ENCODE data around the gene NECAP2.
"Not testable (repeated sequence)": the region's sequence is repeated elsewhere in the genome, so short reads cannot be mapped to it uniquely, and the experiment has no call there.

NECAP2 gene

GRCh38 chr1:16500466-16500865 lies 59.9 kb downstream of the NECAP2 start:
- not testable (repeated sequence) for DNase-seq

GRCh38 chr1:16500975-16501374 lies 60.5 kb downstream of the NECAP2 start:
- DNase-seq = not testable (repeated sequence)

GRCh38 chr1:16501446-16501845 lies 60.9 kb downstream of the NECAP2 start:
- DNase-seq = not testable (repeated sequence)

DNA sequence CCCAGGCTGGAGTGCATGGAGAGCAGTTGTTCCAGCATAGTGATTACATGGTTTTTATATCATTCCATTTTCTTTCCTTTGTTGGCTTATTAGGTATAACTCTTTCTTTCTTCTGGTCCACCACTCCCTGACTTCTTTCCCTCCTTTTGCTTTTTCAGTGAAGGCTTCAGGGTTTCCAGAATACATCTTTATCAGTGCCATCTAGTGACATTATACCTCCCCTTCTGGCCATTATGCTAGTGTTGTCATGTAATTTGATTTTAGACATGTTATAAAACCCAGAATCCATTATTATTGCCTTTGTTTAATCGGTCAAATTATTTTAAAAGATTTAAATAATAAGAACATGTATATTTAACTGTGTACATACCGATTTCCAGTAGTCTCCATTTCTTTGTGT lies 63.0 kb downstream of the NECAP2 start:
- DNase-seq = no peak

GRCh38 chr1:16505870-16506269 lies 65.3 kb downstream of the NECAP2 start:
- not testable (repeated sequence) for DNase-seq

GRCh38 chr1:16506364-16507136 lies 66.0 kb downstream of the NECAP2 start:
- not testable (repeated sequence) for DNase-seq

DNA sequence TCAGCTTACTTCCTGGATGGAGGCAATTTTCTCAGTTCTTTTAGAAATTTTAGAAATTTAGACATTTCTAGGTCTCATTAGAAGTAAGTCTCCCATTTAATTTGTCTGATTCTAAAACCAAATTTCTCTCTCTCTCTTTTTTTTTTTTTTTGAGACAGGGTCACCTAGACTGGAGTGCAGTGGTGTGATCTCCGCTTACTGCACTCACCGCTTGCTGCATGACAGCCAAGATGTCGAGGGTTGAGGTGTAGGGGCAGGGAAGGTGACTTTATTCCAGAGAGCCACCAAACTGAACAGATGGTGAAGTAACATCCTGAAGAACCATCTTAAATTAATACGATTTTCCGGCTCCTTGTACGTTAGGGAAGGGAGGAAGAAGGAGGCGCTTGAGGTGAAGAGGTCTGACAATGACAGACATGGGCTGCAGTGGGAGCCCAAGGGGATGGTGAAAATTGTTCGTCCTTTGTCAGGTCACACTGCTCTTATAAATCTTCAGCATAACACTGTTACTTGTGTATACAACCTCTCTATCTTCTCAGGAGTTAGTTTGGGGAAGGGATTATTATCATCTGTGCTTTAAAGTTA lies 68.4 kb downstream of the NECAP2 start:
- not testable (repeated sequence) for DNase-seq
